ENCODE data around the gene ITGB1BP1.

- TF ChIP-seq CTCF (conservative IDR thresholded peaks at IDR 0.05) = no peak
- TF ChIP-seq EZH2 (IDR thresholded peaks at IDR 0.05; ENCODE audit: low read depth) = no peak
These were observed 11.2 kb upstream of the ITGB1BP1 start for GRCh38 chr2:9434489-9434888.

Measured in PC-9 (cell line).